ENCODE measurements around the gene PCCA. TPM values are rescaled to one million over a fixed set of nuclear protein-coding genes. Genes with fewer than 3 reads are reported as not detected.

Gene PCCA
- total and polyA plus RNA-seq, 2 donors (not counting 1 experiment from before 2014, with no cell fraction given) = 4.8 to 17.4 TPM

DNA sequence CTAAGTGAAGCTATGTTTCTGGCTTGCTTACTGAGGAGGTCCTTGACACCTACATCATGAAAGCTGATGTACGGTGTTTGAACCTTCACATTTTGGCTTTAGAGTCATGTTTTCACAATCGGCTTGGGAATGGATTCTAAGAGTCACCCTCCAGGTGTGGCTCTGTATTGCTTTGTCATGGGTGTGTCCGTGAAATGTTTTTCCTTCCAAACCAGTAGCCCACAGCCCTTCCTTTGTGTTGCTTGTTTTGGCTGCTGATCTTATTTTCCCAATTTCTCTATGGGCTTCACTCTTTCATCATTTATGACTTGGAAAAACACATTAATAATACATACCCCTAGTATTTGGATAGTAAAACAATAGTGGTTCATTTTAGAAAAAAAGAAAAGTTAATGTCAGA is 259.1 kb downstream of the PCCA start:
- Histone ChIP-seq H3K36me3 (replicated peaks in 1 of 2; ENCODE audit: control extremely low read depth in 1 of 2, control insufficient read depth in 1 of 2, extremely low read depth in 1 of 2, insufficient read depth in 2 of 2, low read length in 1 of 2) (no peaks in the 10 kb centered on the region), H3K4me2 (replicated peaks; ENCODE audit: low read depth, low read length, poor library complexity, severe bottlenecking) (no peak overlapping the region), H2AFZ (ENCODE audit: insufficient read depth, low read depth, low read length, poor library complexity, severe bottlenecking) (no peak overlapping the region), H3K4me1 (ENCODE audit: control insufficient read depth in 2 of 2, insufficient read depth in 2 of 2, low read length in 2 of 2) (no peaks in the 10 kb centered on the region), H3K4me3 (ENCODE audit: control extremely low read depth in 1 of 5, extremely low read depth in 1 of 5, insufficient read depth in 1 of 5, low read depth in 2 of 5, low read length in 4 of 5) (no peak overlapping the region), H3K9ac (ENCODE audit: low read length) (no peak overlapping the region), H3K27ac (ENCODE audit: low read length in 2 of 2) (no peak overlapping the region), H3K27me3 (replicated peaks in 1 of 4; ENCODE audit: control extremely low read depth in 1 of 4, control insufficient read depth in 3 of 4, insufficient read depth in 4 of 4, low read length in 3 of 4) (no peaks in the 10 kb centered on the region), H3K9me3 (ENCODE audit: control extremely low read depth in 1 of 3, control insufficient read depth in 2 of 3, insufficient read depth in 1 of 3, low read length in 2 of 3) (peaks cover 0 to 4% (median 0%) of the 10 kb centered on the region in 3 donors), H3K79me2 (ENCODE audit: control insufficient read depth, insufficient read depth, low read length) (no peaks in the 10 kb centered on the region), H4K20me1 (ENCODE audit: control insufficient read depth, insufficient read depth, low read length, poor library complexity, severe bottlenecking) (no peaks in the 10 kb centered on the region)
- 83% methylated on average over 1 of the region's 3 CpGs for WGBS (ENCODE audit: insufficient coverage)
- no peak overlapping the region for H3K4me3 Mint-ChIP-seq
- no peaks in the 10 kb centered on the region for H3K4me1 Mint-ChIP-seq
- ChIA-PET CTCF (interaction anchor here (0.6 kb wide), 1 partner anchor 94 kb away, joined by 3 read pairs; no protein-coding TSS in a partner anchor), POLR2A (no interaction called here)
- peaks cover 2% of the 10 kb centered on the region for H3K9me3 Mint-ChIP-seq (ENCODE audit: insufficient read depth)
- H3K27me3 Mint-ChIP-seq = no peaks in the 10 kb centered on the region
- DNase-seq (no peak), ATAC-seq (ENCODE audit: low read depth) (no peak)
- no peak for TF ChIP-seq EZH2 (IDR thresholded peaks at IDR 0.05; ENCODE audit: borderline replicate concordance, insufficient read depth, low read depth, low read length, poor library complexity, severe bottlenecking)
- intact Hi-C loops (cut with micrococcal nuclease) = no loop called here
- no peak overlapping the region for H3K27ac Mint-ChIP-seq

DNA sequence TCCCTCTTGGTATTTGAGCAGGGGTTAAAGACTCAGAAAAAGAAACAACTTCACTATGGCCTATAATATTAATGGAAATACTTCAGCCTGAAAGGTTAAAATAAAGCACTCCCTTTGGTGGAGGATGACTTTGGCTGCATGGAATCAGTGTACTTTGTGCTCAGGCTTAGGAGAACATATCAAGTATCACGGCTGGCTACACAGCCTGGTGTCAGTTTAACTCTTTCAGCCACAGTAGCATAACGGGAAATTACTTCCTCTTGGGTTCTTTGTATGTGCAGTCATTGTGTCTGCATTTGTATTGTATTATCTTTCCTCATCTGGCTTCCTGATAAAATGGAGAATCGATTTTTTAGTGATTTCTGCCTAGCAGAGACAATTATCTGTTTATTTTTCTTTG is 260.7 kb downstream of the PCCA start:
- no peak overlapping the region for H2AFZ ChIP-seq (ENCODE audit: insufficient read depth, low read depth, low read length, poor library complexity, severe bottlenecking)
- no peaks in the 10 kb centered on the region for H3K36me3 ChIP-seq (replicated peaks in 1 of 2; ENCODE audit: control extremely low read depth in 1 of 2, control insufficient read depth in 1 of 2, extremely low read depth in 1 of 2, insufficient read depth in 2 of 2, low read length in 1 of 2)
- H3K9ac ChIP-seq (ENCODE audit: low read length) = no peak overlapping the region
- no peaks in the 10 kb centered on the region for H3K4me1 ChIP-seq (ENCODE audit: control insufficient read depth in 2 of 2, insufficient read depth in 2 of 2, low read length in 2 of 2)
- no peaks in the 10 kb centered on the region for H3K27me3 ChIP-seq (replicated peaks in 1 of 4; ENCODE audit: control extremely low read depth in 1 of 4, control insufficient read depth in 3 of 4, insufficient read depth in 4 of 4, low read length in 3 of 4)
- POLR2A ChIA-PET = no interaction called here
- CTCF ChIA-PET = no interaction called here
- Mint-ChIP-seq H3K27ac (no peak overlapping the region), H3K27me3 (no peaks in the 10 kb centered on the region), H3K4me3 (no peak overlapping the region), H3K4me1 (no peaks in the 10 kb centered on the region), H3K9me3 (ENCODE audit: insufficient read depth) (peaks cover 2% of the 10 kb centered on the region)
- no CpG with 5 or more reads among the region's 3 CpGs for WGBS (ENCODE audit: insufficient coverage)
- no peaks in the 10 kb centered on the region for H4K20me1 ChIP-seq (ENCODE audit: control insufficient read depth, insufficient read depth, low read length, poor library complexity, severe bottlenecking)
- intact Hi-C loops (cut with micrococcal nuclease) = no loop called here
- H3K9me3 ChIP-seq (ENCODE audit: control extremely low read depth in 1 of 3, control insufficient read depth in 2 of 3, insufficient read depth in 1 of 3, low read length in 2 of 3) = peaks cover 0 to 4% (median 0%) of the 10 kb centered on the region in 3 donors
- ATAC-seq (ENCODE audit: low read depth) = no peak
- H3K4me3 ChIP-seq (ENCODE audit: control extremely low read depth in 1 of 5, extremely low read depth in 1 of 5, insufficient read depth in 1 of 5, low read depth in 2 of 5, low read length in 4 of 5) = no peak overlapping the region
- DNase-seq = no peak
- H3K27ac ChIP-seq (ENCODE audit: low read length in 2 of 2) = no peak overlapping the region
- no peak overlapping the region for H3K4me2 ChIP-seq (replicated peaks; ENCODE audit: low read depth, low read length, poor library complexity, severe bottlenecking)
- no peak for TF ChIP-seq EZH2 (IDR thresholded peaks at IDR 0.05; ENCODE audit: borderline replicate concordance, insufficient read depth, low read depth, low read length, poor library complexity, severe bottlenecking)
- TF ChIP-seq, protein P1, sequence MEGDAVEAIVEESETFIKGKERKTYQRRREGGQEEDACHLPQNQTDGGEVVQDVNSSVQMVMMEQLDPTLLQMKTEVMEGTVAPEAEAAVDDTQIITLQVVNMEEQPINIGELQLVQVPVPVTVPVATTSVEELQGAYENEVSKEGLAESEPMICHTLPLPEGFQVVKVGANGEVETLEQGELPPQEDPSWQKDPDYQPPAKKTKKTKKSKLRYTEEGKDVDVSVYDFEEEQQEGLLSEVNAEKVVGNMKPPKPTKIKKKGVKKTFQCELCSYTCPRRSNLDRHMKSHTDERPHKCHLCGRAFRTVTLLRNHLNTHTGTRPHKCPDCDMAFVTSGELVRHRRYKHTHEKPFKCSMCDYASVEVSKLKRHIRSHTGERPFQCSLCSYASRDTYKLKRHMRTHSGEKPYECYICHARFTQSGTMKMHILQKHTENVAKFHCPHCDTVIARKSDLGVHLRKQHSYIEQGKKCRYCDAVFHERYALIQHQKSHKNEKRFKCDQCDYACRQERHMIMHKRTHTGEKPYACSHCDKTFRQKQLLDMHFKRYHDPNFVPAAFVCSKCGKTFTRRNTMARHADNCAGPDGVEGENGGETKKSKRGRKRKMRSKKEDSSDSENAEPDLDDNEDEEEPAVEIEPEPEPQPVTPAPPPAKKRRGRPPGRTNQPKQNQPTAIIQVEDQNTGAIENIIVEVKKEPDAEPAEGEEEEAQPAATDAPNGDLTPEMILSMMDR (IDR thresholded peaks at IDR 0.05) = no peak
- no peaks in the 10 kb centered on the region for H3K79me2 ChIP-seq (ENCODE audit: control insufficient read depth, insufficient read depth, low read length)
